SK-N-SH (cell line): ENCODE results near the gene RNGTT. TPM values are rescaled to one million over a fixed set of nuclear protein-coding genes. Genes with fewer than 3 reads are reported as not detected.

Experiments
- CTCF ChIA-PET: fragments of 300-600, 350-600 bp; formaldehyde crosslinking; extraction: SDS; loops from one replicate; lab custom pipeline; 2021; lab: Yijun Ruan, JAX
- POLR2A ChIA-PET: fragments of 350-600 bp; sonication (Branson Sonifier 250); formaldehyde crosslinking; extraction: SDS; loops from one replicate; lab custom pipeline; 2020; ENCODE audit warnings: antibody characterized with exemption, inconsistent platforms; lab: Yijun Ruan, JAX
- DNase-seq: peaks from one replicate; pipeline ENCODE4 v3.0.0; 2012
- H2AFZ ChIP-seq: fragments of 200-600 bp; sonication (generic); 2 replicates; pipeline ENCODE4 v1.8.1; 2016; ENCODE audit warnings: antibody characterized with exemption, mild to moderate bottlenecking, low read depth
- H3F3A ChIP-seq: fragments of 200-600 bp; sonication (generic); replicated peaks from 2 replicates; pipeline ENCODE3; 2016; ENCODE audit warnings: antibody characterized with exemption, mild to moderate bottlenecking; ENCODE audit not compliant: insufficient read depth
- H3K27ac ChIP-seq, 2 experiments: fragments of 200-500 bp in 1 of 2; fragments of 200-600 bp in 1 of 2; sonication (Bioruptor generic) in 1 of 2; sonication (generic), shearing (Covaris generic) in 1 of 2; 2 replicates each; pipeline versions ENCODE4 v1.5.1 to v1.6.1; 2014 to 2016; ENCODE audit warnings: low read depth in 2 of 2, inconsistent platforms in 1 of 2, low read length in 1 of 2, mild to moderate bottlenecking in 1 of 2, mixed read lengths in 1 of 2
- H3K27me3 ChIP-seq: fragments of 200-600 bp; sonication (generic), shearing (Covaris generic); 2 replicates; pipeline ENCODE4 v1.6.1; 2016; ENCODE audit warnings: mixed run types; ENCODE audit not compliant: insufficient read depth
- H3K36me3 ChIP-seq, 2 experiments: fragments of 200-500 bp in 1 of 2; fragments of 200-600 bp in 1 of 2; sonication (Bioruptor generic) in 1 of 2; sonication (generic) in 1 of 2; replicated peaks in 1 of 2; 2 replicates each; pipeline versions ENCODE3 to v1.5.1; 2014 to 2016; ENCODE audit warnings: low read length in 1 of 2, mild to moderate bottlenecking in 1 of 2; ENCODE audit not compliant: insufficient read depth in 2 of 2, control insufficient read depth in 1 of 2
- H3K4me1 ChIP-seq, 2 experiments: fragments of 200-500 bp in 1 of 2; fragments of 200-600 bp in 1 of 2; sonication (Bioruptor generic) in 1 of 2; sonication (generic), shearing (Covaris generic) in 1 of 2; 2 replicates each; pipeline versions ENCODE4 v1.5.1 to v1.6.1; 2014 to 2016; ENCODE audit warnings: low read depth in 1 of 2, low read length in 1 of 2, mixed run types in 1 of 2; ENCODE audit not compliant: insufficient read depth in 2 of 2, control insufficient read depth in 1 of 2
- H3K4me2 ChIP-seq: fragments of 200-600 bp; sonication (generic), shearing (Covaris generic); 2 replicates; pipeline ENCODE4 v1.6.1; 2017; ENCODE audit warnings: mixed run types
- H3K4me3 ChIP-seq, 2 experiments: fragments of 200-500 bp in 1 of 2; fragments of 200-600 bp in 1 of 2; sonication (Bioruptor generic) in 1 of 2; sonication (generic), shearing (Covaris generic) in 1 of 2; 2 replicates each; pipeline versions ENCODE4 v1.5.1 to v1.8.1; 2014 to 2016; ENCODE audit warnings: low read depth in 2 of 2, inconsistent platforms in 1 of 2, low read length in 1 of 2, mild to moderate bottlenecking in 1 of 2, mixed read lengths in 1 of 2, moderate library complexity in 1 of 2
- H3K79me2 ChIP-seq: fragments of 200-600 bp; sonication (generic); 2 replicates; pipeline ENCODE4 v1.8.1; 2017; ENCODE audit warnings: mild to moderate bottlenecking; ENCODE audit not compliant: insufficient read depth
- H3K9ac ChIP-seq: fragments of 200-600 bp; sonication (generic); 2 replicates; pipeline ENCODE4 v1.6.1; 2017; ENCODE audit warnings: mixed run types
- H3K9me2 ChIP-seq: fragments of 200-600 bp; sonication (generic); 2 replicates; pipeline ENCODE4 v1.6.1; 2017; ENCODE audit warnings: mixed run types
- H3K9me3 ChIP-seq: fragments of 200-600 bp; sonication (generic); 2 replicates; pipeline ENCODE4 v1.6.1; 2017; ENCODE audit warnings: mixed run types, mild to moderate bottlenecking, moderate library complexity
- H4K20me1 ChIP-seq: fragments of 200-600 bp; sonication (generic); 2 replicates; pipeline ENCODE4 v1.6.1; 2017; ENCODE audit warnings: mild to moderate bottlenecking, mixed run types; ENCODE audit not compliant: insufficient read depth
- CHD2 ChIP-seq: fragments of 150-350 bp; IDR thresholded peaks from 2 replicates; pipeline ENCODE4 v1.6.1; 2018; ENCODE audit warnings: low read length; ENCODE audit not compliant: partially characterized antibody
- EP300 ChIP-seq, 2 experiments: IDR thresholded peaks; 2 replicates each; pipeline versions ENCODE4 v1.4.0 to v1.6.1; 2012; ENCODE audit warnings: borderline replicate concordance in 1 of 2, low read depth in 1 of 2, low read length in 1 of 2
- FOSL2 ChIP-seq: IDR thresholded peaks from 2 replicates; pipeline ENCODE4 v1.4.0; 2012; ENCODE audit warnings: low read depth, mild to moderate bottlenecking, moderate library complexity, borderline replicate concordance
- FOXM1 ChIP-seq: IDR thresholded peaks from 2 replicates; pipeline ENCODE4 v1.4.0; 2012; ENCODE audit warnings: low read depth, mild to moderate bottlenecking
- MEF2A ChIP-seq: IDR thresholded peaks from 2 replicates; pipeline ENCODE4 v1.4.0; 2012; ENCODE audit warnings: low read depth, borderline replicate concordance
- MXI1 ChIP-seq: IDR thresholded peaks from 2 replicates; pipeline ENCODE4 v1.6.1; 2012; ENCODE audit warnings: mild to moderate bottlenecking, low read depth, low read length, improper control_type of control experiment
- NFIC ChIP-seq: IDR thresholded peaks from 2 replicates; pipeline ENCODE4 v1.4.0; 2012; ENCODE audit warnings: borderline replicate concordance
- RAD21 ChIP-seq: IDR thresholded peaks from 2 replicates; pipeline ENCODE4 v1.6.1; 2012; ENCODE audit warnings: mild to moderate bottlenecking, low read length
- RCOR1 ChIP-seq: fragments of 150-350 bp; IDR thresholded peaks from 2 replicates; pipeline ENCODE4 v1.6.1; 2017; ENCODE audit warnings: antibody characterized with exemption, low read length
- RFX5 ChIP-seq: IDR thresholded peaks from 2 replicates; pipeline ENCODE4 v1.6.1; 2012; ENCODE audit warnings: mild to moderate bottlenecking, improper control_type of control experiment, low read length
- SIN3A ChIP-seq: IDR thresholded peaks from 2 replicates; pipeline ENCODE4 v1.6.1; 2012; ENCODE audit warnings: low read depth, mild to moderate bottlenecking, low read length, moderate library complexity, borderline replicate concordance
- TCF12 ChIP-seq: IDR thresholded peaks from 2 replicates; pipeline ENCODE4 v1.4.0; 2012
- YY1 ChIP-seq: IDR thresholded peaks from 2 replicates; pipeline ENCODE4 v1.4.0; 2012; ENCODE audit warnings: low read depth, mild to moderate bottlenecking
- WGBS: methylation state at CpG from one replicate; pipeline ENCODE4 v1.1.6; 2017; ENCODE audit warnings: low lambda C conversion rate; 5-methylcytosine and 5-hydroxymethylcytosine counted together
- polyA plus RNA-seq, 3 experiments: library from polyadenylated mRNA; depleted of rRNA; stranded (reverse); fragments of >200 nt; gene quantifications; 2 replicates each; pipeline ENCODE4 v1.2.3, GENCODE V29; 2012
- TF ChIP-seq, protein P1 (sequence below): IDR thresholded peaks from 2 replicates; pipeline ENCODE4; 2012
- TF ChIP-seq, protein P2 (sequence below): IDR thresholded peaks from 2 replicates; pipeline ENCODE4 v1.6.1; 2012; ENCODE audit warnings: mild to moderate bottlenecking, low read depth, low read length, moderate library complexity
- TF ChIP-seq, protein P3 (sequence below): fragments of 150-350 bp; IDR thresholded peaks from 2 replicates; pipeline ENCODE4 v1.6.1; 2016; ENCODE audit warnings: mild to moderate bottlenecking, low read depth, low read length
- TF ChIP-seq, protein P4 (sequence below): fragments of 150-350 bp; IDR thresholded peaks from 2 replicates; pipeline ENCODE4 v1.6.1; 2017; ENCODE audit warnings: antibody characterized with exemption, low read length, low read depth, borderline replicate concordance
- TF ChIP-seq, protein P5 (sequence below): IDR thresholded peaks from 2 replicates; pipeline ENCODE4 v1.4.0; 2012; ENCODE audit warnings: low read depth, borderline replicate concordance

RNGTT gene
- polyA plus RNA-seq, 1 of the 3 experiments (the other 2 are of a cell fraction), result 3.3 TPM

DNA sequence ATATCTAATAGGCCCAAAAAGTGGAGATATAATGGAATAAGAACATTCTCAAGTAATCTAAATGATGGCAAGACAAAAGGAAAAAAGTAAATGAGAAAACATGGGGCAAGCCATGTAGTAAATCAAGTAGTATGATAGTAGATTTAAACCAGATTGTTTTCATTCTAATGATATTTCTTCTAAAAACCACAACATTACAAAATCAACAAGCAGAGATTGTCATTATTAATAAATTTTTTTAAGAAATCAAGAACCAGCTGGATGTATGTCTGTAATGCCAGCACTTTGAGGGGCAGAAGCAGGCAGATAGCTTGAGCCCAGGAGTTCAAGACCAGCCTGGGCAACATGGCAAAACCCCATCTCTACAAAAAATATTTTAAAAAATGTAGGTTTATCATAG lies 155.0 kb downstream of the RNGTT start:
- peaks cover 13% of the 10 kb centered on the region for H3F3A ChIP-seq
- H3K79me2 ChIP-seq, result no peaks in the 10 kb centered on the region
- no peak overlapping the region for H2AFZ ChIP-seq
- 0 out of 2 replicates have a peak, but pooled peaks cover 10% of the 10 kb centered on the region for H3K9me3 ChIP-seq
- no peak for DNase-seq
- no peak overlapping the region for H3K27ac ChIP-seq
- H3K9ac ChIP-seq, result no peak overlapping the region
- ChIA-PET POLR2A (no interaction called here), CTCF (no interaction called here)
- no peaks in the 10 kb centered on the region for H3K27me3 ChIP-seq
- no peaks in the 10 kb centered on the region for H3K9me2 ChIP-seq
- H3K36me3 ChIP-seq, result peaks cover 0 to 3% of the 10 kb centered on the region in 2 experiments
- H4K20me1 ChIP-seq, result no peaks in the 10 kb centered on the region
- 0 out of 4 replicates have a peak, but pooled peaks cover 0 to 5% of the 10 kb centered on the region in 2 experiments for H3K4me1 ChIP-seq
- TF ChIP-seq FOSL2, result no peak
- TF ChIP-seq TCF12, result peak; percentile 53
- H3K4me3 ChIP-seq, result no peak overlapping the region
- no peak overlapping the region for H3K4me2 ChIP-seq

DNA sequence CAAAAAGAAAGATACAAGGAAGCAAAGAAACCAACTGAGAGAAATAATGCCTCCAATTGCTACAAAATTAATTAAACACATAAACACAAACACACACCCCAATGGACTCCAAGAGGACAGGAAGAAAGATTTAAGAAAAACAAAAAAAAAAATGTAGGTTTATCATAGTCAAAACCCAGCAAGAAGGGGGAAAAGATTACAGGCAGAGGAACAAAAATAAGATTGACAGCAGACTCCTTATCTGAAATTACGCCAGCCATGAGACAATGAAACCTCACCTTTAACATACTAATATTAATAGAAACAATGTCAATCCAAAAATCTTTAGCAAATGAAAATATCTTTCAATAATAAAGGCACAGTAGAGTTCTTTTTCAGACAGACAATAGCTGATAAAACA lies 155.8 kb downstream of the RNGTT start:
- H3K4me3 ChIP-seq, result no peak overlapping the region
- peaks cover 13% of the 10 kb centered on the region for H3F3A ChIP-seq
- WGBS, result 93% methylated on average over 1 of the region's 1 CpG
- ChIA-PET CTCF (no interaction called here), POLR2A (no interaction called here)
- TF ChIP-seq, protein P1, sequence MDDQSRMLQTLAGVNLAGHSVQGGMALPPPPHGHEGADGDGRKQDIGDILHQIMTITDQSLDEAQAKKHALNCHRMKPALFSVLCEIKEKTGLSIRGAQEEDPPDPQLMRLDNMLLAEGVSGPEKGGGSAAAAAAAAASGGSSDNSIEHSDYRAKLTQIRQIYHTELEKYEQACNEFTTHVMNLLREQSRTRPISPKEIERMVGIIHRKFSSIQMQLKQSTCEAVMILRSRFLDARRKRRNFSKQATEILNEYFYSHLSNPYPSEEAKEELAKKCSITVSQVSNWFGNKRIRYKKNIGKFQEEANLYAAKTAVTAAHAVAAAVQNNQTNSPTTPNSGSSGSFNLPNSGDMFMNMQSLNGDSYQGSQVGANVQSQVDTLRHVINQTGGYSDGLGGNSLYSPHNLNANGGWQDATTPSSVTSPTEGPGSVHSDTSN, result no peak
- TF ChIP-seq, protein P2, sequence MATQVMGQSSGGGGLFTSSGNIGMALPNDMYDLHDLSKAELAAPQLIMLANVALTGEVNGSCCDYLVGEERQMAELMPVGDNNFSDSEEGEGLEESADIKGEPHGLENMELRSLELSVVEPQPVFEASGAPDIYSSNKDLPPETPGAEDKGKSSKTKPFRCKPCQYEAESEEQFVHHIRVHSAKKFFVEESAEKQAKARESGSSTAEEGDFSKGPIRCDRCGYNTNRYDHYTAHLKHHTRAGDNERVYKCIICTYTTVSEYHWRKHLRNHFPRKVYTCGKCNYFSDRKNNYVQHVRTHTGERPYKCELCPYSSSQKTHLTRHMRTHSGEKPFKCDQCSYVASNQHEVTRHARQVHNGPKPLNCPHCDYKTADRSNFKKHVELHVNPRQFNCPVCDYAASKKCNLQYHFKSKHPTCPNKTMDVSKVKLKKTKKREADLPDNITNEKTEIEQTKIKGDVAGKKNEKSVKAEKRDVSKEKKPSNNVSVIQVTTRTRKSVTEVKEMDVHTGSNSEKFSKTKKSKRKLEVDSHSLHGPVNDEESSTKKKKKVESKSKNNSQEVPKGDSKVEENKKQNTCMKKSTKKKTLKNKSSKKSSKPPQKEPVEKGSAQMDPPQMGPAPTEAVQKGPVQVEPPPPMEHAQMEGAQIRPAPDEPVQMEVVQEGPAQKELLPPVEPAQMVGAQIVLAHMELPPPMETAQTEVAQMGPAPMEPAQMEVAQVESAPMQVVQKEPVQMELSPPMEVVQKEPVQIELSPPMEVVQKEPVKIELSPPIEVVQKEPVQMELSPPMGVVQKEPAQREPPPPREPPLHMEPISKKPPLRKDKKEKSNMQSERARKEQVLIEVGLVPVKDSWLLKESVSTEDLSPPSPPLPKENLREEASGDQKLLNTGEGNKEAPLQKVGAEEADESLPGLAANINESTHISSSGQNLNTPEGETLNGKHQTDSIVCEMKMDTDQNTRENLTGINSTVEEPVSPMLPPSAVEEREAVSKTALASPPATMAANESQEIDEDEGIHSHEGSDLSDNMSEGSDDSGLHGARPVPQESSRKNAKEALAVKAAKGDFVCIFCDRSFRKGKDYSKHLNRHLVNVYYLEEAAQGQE, result no peak
- TF ChIP-seq RAD21, result no peak
- TF ChIP-seq FOXM1, result no peak
- no peak for TF ChIP-seq SIN3A
- TF ChIP-seq RCOR1, result no peak
- TF ChIP-seq, protein P3, sequence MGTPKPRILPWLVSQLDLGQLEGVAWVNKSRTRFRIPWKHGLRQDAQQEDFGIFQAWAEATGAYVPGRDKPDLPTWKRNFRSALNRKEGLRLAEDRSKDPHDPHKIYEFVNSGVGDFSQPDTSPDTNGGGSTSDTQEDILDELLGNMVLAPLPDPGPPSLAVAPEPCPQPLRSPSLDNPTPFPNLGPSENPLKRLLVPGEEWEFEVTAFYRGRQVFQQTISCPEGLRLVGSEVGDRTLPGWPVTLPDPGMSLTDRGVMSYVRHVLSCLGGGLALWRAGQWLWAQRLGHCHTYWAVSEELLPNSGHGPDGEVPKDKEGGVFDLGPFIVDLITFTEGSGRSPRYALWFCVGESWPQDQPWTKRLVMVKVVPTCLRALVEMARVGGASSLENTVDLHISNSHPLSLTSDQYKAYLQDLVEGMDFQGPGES, result no peak
- no peak for TF ChIP-seq EP300 (IDR thresholded peaks at IDR 0.05; ENCODE audit: borderline replicate concordance in 1 of 2, low read depth in 1 of 2, low read length in 1 of 2)
- TF ChIP-seq, protein P4, sequence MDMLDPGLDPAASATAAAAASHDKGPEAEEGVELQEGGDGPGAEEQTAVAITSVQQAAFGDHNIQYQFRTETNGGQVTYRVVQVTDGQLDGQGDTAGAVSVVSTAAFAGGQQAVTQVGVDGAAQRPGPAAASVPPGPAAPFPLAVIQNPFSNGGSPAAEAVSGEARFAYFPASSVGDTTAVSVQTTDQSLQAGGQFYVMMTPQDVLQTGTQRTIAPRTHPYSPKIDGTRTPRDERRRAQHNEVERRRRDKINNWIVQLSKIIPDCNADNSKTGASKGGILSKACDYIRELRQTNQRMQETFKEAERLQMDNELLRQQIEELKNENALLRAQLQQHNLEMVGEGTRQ, result no peak
- no peak for TF ChIP-seq MEF2A
- TF ChIP-seq FOSL2, result no peak
- no peak for TF ChIP-seq MXI1
- no peak for TF ChIP-seq RFX5
- TF ChIP-seq YY1, result no peak
- TF ChIP-seq CHD2, result no peak
- TF ChIP-seq, protein P5, sequence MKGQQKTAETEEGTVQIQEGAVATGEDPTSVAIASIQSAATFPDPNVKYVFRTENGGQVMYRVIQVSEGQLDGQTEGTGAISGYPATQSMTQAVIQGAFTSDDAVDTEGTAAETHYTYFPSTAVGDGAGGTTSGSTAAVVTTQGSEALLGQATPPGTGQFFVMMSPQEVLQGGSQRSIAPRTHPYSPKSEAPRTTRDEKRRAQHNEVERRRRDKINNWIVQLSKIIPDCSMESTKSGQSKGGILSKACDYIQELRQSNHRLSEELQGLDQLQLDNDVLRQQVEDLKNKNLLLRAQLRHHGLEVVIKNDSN, result no peak
- no peak for TF ChIP-seq NFIC
- H3K9me2 ChIP-seq, result no peaks in the 10 kb centered on the region
- no peak overlapping the region for H3K4me2 ChIP-seq
- H3K27me3 ChIP-seq, result no peaks in the 10 kb centered on the region
- no peak overlapping the region for H2AFZ ChIP-seq
- no peaks in the 10 kb centered on the region for H4K20me1 ChIP-seq
- H3K9me3 ChIP-seq, result 0 out of 2 replicates have a peak, but pooled peaks cover 10% of the 10 kb centered on the region
- H3K27ac ChIP-seq, result no peak overlapping the region
- no peaks in the 10 kb centered on the region for H3K79me2 ChIP-seq
- H3K4me1 ChIP-seq, result 0 out of 4 replicates have a peak, but pooled peaks cover 0 to 5% of the 10 kb centered on the region in 2 experiments
- no peak overlapping the region for H3K9ac ChIP-seq
- DNase-seq, result no peak
- H3K36me3 ChIP-seq, result peaks cover 0 to 3% of the 10 kb centered on the region in 2 experiments
